CD4-positive, alpha-beta T cell treated with Interleukin-6 at 100 ng/mL for 8 hours (primary cell): ENCODE results near the gene AKNA.
"Not testable (repeated sequence)": the region's sequence is repeated elsewhere in the genome, so short reads cannot be mapped to it uniquely, and the experiment has no call there.

Experiments
- DNase-seq: peaks from one replicate; pipeline ENCODE4 v3.0.0-alpha.2; 2020; ENCODE audit warnings: mixed read lengths, low spot score

The AKNA gene

GRCh38 chr9:114341152-114341830 is 46.5 kb downstream of the AKNA start:
- DNase-seq, result no peak

GRCh38 chr9:114339130-114339908 is 48.5 kb downstream of the AKNA start:
- peak; percentile 42 for DNase-seq

- no peak for DNase-seq
Observed at GRCh38 chr9:114338187-114338586, 49.6 kb downstream of the AKNA start.

DNA sequence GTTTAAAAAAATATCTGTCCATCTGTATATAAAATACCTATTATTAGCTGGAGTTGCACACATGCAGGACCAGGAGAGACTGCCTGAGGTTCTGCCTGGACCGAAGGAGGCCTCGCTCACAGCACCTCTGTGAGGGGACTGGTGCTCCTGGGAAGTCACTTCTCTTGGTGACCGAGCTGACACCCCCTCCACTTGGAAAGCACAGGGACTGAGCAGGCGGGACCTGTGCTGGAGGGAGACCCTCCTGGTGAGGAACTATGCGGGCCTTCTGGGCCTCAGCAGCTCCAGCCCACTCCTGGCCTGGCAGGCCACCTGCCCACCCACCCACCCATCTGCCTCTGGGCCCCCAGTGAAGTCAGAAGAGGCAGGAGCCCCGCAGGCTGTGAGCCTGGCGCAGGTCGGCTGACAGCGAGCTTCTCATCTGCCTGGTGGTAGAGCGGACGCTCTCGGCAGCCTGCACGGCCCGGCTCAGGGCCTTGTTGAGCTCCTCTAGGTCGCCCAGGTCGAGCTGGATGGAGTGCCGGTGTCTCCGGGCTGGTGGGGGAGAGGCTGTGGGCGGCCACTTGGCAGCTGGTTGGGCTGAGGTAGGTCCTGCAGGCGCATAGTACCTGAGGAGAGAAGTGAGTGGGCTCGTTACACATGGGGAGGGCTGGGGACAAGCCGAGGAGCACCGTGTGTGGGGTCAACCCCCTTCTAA is 50.9 kb downstream of the AKNA start:
- no peak for DNase-seq

DNA sequence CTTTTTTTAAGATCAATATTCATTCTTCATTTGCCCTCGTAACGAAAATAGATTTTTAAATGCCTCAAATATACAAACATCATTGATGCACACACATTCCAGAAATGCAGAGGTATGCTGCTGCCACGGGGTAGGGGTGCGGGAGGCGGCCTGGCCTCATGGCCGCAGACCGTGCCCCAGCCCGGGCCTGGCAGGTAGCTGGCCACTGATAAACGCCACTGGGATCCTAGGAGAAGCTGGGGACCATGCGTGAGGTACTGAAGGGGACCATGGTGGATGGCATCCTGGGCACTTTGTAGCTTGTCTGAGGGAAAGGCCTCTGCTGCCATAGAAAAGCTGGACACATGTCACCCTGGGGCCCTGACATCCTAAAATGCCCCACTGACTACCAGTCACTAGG is 51.6 kb downstream of the AKNA start:
- DNase-seq, result no peak

DNA sequence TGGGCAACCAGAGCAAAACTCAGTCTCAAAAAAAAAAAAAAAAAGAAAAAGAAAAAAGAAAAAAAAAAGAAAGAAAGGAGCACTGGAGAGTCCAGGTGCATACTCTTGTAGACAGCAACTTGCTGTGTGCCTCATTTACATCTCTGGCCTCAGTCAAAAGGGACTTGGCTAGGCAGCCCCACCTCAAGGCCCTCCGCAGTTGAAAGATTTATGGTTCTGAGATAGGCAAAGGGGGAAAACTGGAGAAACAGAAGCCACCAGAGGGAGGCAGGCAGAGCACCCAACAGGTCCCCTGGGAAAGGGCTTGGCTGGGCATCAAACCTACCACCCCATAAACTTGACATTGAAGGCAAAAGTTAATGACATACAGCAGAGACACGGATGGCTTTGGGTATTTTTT is 52.0 kb downstream of the AKNA start:
- no peak for DNase-seq

GRCh38 chr9:114334490-114334889 is 53.3 kb downstream of the AKNA start:
- DNase-seq, result no peak

DNA sequence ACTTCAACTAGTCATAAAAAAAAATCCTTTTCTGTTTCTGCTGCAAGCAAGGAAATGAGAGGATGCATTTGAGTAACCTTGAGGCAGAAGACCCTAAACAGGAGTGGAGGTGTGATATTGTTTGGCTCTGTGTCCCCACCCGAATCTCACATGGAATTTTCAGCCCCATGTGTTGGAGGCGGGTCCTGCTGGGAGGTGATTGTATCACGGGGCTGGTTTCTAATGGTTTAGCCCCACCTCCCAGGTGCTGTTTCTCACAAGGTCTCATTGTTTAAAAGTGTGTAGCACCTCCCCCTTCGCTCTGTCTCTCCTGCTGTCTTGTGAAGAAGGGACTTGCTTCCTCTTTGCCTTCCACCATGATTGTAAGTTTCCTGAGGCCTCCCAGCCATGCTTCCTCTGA is 54.1 kb downstream of the AKNA start:
- DNase-seq, result not testable (repeated sequence)

DNA sequence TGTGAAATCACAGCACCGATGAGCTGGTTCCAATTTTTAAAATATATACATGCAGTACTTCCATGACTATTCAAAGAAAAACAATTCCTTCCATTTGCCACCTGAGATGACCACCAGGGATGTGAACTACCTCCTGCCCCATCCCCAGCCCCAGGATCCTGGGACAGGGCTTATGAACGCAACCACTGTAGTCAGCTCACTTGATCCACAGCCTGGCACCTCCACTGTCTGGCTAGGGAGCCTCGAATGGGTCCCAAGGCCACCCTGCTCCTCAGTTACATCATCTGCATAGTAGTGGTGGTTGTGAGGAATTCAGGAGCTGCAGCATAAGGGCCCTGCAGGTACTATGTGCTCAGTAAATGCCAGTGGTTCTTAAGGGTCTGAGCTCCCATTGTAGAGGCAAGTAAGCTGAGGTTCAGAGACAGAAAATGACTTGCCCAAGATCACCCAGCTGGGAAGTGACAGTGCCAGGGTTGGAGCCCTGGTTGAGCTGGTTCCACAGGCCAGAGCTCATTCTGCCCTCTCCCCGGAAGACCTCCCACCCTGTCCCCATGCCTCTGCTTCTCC is 55.2 kb downstream of the AKNA start:
- DNase-seq, result not testable (repeated sequence)

DNA sequence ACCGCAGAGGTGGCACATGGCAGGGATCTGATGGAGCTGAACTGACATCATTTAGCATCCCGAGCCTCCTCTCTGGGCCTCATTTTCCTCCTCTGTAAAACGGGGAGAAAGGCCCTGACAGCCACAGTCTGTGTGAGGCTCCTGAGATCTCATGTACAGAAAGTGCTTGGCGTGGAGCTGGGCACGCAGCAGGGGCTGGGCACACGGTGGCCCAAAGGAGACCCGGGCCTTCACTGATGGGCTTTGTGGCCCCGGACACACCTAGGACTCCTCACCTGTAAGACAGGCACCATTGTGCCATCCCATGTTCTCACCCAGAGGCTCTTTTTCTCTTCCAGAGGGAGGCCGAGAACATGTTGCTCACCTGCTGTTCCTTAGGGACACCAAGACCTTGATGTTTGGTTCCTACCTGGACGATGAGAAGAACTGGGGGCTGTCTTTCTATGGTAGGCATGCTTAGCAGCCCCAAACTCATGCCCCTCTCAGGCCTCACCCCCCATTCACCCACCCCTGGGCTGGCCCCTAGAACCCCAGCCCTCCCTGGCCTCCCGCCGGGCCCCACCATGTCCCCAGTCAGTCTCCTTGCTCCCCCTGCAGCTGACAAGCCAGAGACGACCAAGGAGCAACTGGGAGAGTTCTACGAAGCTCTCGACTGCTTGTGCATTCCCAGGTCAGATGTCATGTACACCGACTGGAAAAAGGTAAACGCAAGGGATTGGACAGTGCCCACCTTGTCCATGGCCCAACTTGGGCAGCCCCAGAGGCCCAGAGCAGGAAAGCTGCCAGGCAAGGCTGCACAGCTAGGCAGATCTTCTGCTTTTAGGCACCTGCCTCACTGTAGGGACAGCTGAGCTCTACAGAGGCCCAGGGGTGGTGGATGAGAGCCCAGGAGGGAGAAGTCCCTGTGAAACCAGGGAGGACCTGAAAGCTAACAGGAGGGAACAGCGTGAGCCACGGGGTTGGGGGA is 56.3 kb downstream of the AKNA start:
- not testable (repeated sequence) for DNase-seq

- DNase-seq, result no peak
Observed at GRCh38 chr9:114330636-114331035, 57.1 kb downstream of the AKNA start.

DNA sequence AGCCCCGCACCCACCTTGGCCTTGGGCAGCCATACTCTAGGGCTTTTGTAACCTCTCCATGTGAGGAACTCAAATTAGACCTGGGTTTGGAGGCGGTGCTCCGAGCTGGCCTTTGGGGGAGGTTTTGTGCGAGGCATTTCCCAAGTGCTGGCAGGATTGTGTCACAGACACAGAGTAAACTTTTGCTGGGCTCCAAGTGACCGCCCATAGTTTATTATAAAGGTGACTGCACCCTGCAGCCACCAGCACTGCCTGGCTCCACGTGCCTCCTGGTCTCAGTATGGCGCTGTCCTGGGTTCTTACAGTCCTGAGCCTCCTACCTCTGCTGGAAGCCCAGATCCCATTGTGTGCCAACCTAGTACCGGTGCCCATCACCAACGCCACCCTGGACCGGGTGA is 58.2 kb downstream of the AKNA start, which contains the start of gene ORM2:
TSS of gene ORM2 (plus strand) at position 245 of the 398 bp plus-strand sequence. CDS start at position 281, 36 bp downstream.
- not testable (repeated sequence) for DNase-seq

- not testable (repeated sequence) for DNase-seq
Observed at GRCh38 chr9:114328937-114329624, 58.7 kb downstream of the AKNA start.

GRCh38 chr9:114328357-114328820 is 59.4 kb downstream of the AKNA start:
- not testable (repeated sequence) for DNase-seq

DNA sequence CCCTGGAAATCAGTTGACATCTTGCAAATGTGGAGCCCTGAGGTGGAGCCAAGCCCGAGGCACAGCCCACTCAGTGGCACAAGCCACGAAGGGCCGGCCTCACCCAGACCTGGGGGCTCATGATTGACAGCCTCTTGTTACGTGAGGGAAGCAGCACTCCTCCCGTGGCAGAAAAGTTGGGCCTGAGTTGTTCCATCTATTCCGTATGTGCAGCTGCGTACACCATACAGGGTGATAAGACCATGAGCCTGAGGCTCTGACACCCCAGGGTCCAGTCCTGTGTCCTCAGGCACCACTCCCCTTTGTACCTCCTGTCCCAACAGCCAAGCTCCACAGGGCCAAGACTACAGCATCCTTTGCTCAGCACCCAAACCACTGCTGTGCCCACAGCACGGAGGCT is 60.0 kb downstream of the AKNA start:
- DNase-seq, result no peak

DNA sequence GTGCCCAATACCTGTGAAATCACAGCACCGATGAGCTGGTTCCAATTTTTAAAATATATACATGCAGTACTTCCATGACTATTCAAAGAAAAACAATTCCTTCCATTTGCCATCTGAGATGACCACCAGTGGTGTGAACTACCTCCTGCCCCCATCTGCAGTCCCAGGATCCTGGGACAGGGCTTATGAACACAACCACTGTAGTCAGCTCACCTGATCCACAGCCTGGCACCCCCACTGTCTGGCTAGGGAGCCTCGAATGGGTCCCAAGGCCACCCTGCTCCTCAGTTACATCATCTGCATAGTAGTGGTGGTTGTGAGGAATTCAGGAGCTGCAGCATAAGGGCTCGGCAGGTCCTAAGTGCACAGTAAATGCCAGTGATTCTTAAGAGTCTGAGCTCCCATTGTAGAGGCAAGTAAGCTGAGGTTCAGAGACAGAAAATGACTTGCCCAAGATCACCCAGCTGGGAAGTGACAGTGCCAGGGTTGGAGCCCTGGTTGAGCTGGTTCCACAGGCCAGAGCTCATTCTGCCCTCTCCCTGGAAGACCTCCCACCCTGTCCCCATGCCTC is 62.0 kb downstream of the AKNA start:
- not testable (repeated sequence) for DNase-seq

- not testable (repeated sequence) for DNase-seq
Observed at GRCh38 chr9:114324965-114325364, 62.8 kb downstream of the AKNA start.

DNA sequence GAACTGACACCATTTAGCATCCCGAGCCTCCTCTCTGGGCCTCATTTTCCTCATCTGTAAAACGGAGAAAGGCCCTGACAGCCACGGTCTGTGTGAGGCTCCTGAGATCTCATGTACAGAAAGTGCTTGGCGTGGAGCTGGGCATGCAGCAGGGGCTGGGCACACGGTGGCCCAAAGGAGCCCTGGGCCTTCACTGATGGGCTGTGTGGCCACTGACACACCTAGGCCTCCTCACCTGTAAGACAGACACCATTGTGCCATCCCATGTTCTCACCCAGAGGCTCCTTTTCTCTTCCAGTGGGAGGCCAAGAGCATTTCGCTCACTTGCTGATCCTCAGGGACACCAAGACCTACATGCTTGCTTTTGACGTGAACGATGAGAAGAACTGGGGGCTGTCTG is 63.3 kb downstream of the AKNA start:
- DNase-seq, result no peak

GRCh38 chr9:114323849-114324248 is 63.9 kb downstream of the AKNA start:
- DNase-seq, result not testable (repeated sequence)
